SK-N-SH treated with all-trans-retinoic acid at 6 μM for 48 hours (cell line): ENCODE results near the gene ENOSF1.

Source experiments
- ARNTL ChIP-seq: fragments of 450-650 bp; formaldehyde crosslinking; IDR thresholded peaks from 2 replicates; pipeline ENCODE4 v1.5.0; 2020; ENCODE audit warnings: low read depth, mild to moderate bottlenecking, moderate library complexity, borderline replicate concordance
- CSDC2 ChIP-seq: fragments of 250-450 bp; sonication (Bioruptor Pico); IDR thresholded peaks from 2 replicates; pipeline ENCODE4 v1.5.0; 2020; ENCODE audit warnings: mild to moderate bottlenecking, moderate library complexity
- CSRNP3 ChIP-seq: fragments of 250-450 bp; sonication (Bioruptor Pico); IDR thresholded peaks from 2 replicates; pipeline ENCODE4 v1.5.1; 2021; ENCODE audit warnings: mild to moderate bottlenecking, moderate library complexity
- GLIS3 ChIP-seq: fragments of 250-450 bp; sonication (Bioruptor Pico); IDR thresholded peaks from 2 replicates; pipeline ENCODE4 v1.5.0; 2020; ENCODE audit warnings: mild to moderate bottlenecking, moderate library complexity
- OSR1 ChIP-seq: fragments of 250-450 bp; sonication (Bioruptor Pico); IDR thresholded peaks from 2 replicates; pipeline ENCODE4 v1.8.0; 2022; ENCODE audit warnings: moderate library complexity, mild to moderate bottlenecking, inconsistent platforms
- PATZ1 ChIP-seq: fragments of 250-450 bp; sonication (Bioruptor Pico); IDR thresholded peaks from 2 replicates; pipeline ENCODE4 v1.8.0; 2020; ENCODE audit warnings: mild to moderate bottlenecking, moderate library complexity, borderline replicate concordance
- POU6F1 ChIP-seq: fragments of 250-450 bp; sonication (Bioruptor Pico); IDR thresholded peaks from 2 replicates; pipeline ENCODE4 v1.8.0; 2021; ENCODE audit warnings: low read depth, mild to moderate bottlenecking, moderate library complexity, borderline replicate concordance
- TCF4 ChIP-seq: fragments of 250-450 bp; sonication (Bioruptor Pico); IDR thresholded peaks from 2 replicates; pipeline ENCODE4 v1.8.0; 2021; ENCODE audit warnings: mild to moderate bottlenecking, moderate library complexity, borderline replicate concordance
- TSHZ2 ChIP-seq: fragments of 250-450 bp; sonication (Bioruptor Pico); IDR thresholded peaks from 2 replicates; pipeline ENCODE4 v1.5.0; 2020; ENCODE audit warnings: mild to moderate bottlenecking, moderate library complexity
- ZFP3 ChIP-seq: fragments of 250-450 bp; sonication (Bioruptor Pico); IDR thresholded peaks from 2 replicates; pipeline ENCODE4 v1.5.0; 2020; ENCODE audit warnings: mild to moderate bottlenecking, moderate library complexity
- ZNF70 ChIP-seq: fragments of 450-650 bp; formaldehyde crosslinking; IDR thresholded peaks from 2 replicates; pipeline ENCODE4 v1.5.0; 2020; ENCODE audit warnings: mild to moderate bottlenecking, moderate library complexity
- ZNF8 ChIP-seq: fragments of 450-650 bp; formaldehyde crosslinking; IDR thresholded peaks from 2 replicates; pipeline ENCODE4 v1.5.0; 2020; ENCODE audit warnings: mild to moderate bottlenecking, moderate library complexity

- TF ChIP-seq ARNTL (CRISPR knock-in tag) (no peak), ZNF8 (CRISPR knock-in tag) (no peak), CSRNP3 (CRISPR knock-in tag) (no peak), POU6F1 (CRISPR knock-in tag) (no peak), TSHZ2 (CRISPR knock-in tag) (no peak), ZFP3 (CRISPR knock-in tag) (no peak), PATZ1 (CRISPR knock-in tag) (no peak), OSR1 (CRISPR knock-in tag) (no peak), CSDC2 (CRISPR knock-in tag) (no peak), GLIS3 (CRISPR knock-in tag) (no peak), ZNF70 (no peak), TCF4 (CRISPR knock-in tag) (no peak)
Observed at GRCh38 chr18:682833-683232, 29.6 kb downstream of the ENOSF1 start.
